Stomach (tissue), 4 donors: ENCODE data around the gene GRAMD1B.

Experiments used
- POLR2A ChIP-seq, 4 donors: fragments of 450-650 bp; IDR thresholded peaks; one replicate each; pipeline ENCODE4 v1.6.1; 2016; ENCODE audit warnings: antibody characterized with exemption in 4 of 4, control low read depth in 2 of 4, mild to moderate bottlenecking in 1 of 4, moderate library complexity in 1 of 4
- POLR2AphosphoS5 ChIP-seq, 3 donors: sonication (generic); formaldehyde crosslinking; IDR thresholded peaks; one replicate each; pipeline ENCODE4 v1.6.1; 2016; ENCODE audit warnings: antibody characterized with exemption in 3 of 3
- TF ChIP-seq, protein P1 (sequence below), 7 experiments: fragments of 450-650 bp in 4 of 7; fragments of 200-600 bp in 3 of 7; sonication (generic) in 3 of 7; IDR thresholded peaks; one replicate each; pipeline ENCODE4 v1.5.1; 2016 to 2019; ENCODE audit warnings: antibody characterized with exemption in 7 of 7, control low read depth in 2 of 7, mild to moderate bottlenecking in 1 of 7

DNA sequence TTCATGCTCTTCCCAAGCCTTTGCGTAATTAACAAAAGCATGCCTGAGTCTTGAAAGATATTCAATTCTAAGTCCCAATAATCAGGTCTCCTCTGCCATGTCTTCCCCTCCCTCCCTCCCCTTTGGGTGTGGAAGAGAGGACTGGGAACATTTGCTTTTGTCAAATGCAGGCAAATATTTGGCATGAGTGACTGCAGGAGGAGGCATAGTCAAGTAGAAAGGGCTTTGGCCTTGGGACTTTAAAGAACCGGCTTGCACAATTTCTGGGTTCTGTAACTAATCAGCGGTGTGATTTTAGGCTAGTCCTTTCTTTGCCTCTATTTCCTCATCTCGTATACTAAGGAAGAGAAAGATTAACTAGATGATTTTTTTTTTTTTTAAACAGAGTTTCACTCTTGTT, 164.9 kb downstream of the GRAMD1B start:
- TF ChIP-seq POLR2A (IDR thresholded peaks at IDR 0.05) (no peak), POLR2AphosphoS5 (IDR thresholded peaks at IDR 0.05) (no peak)
- TF ChIP-seq, protein P1, sequence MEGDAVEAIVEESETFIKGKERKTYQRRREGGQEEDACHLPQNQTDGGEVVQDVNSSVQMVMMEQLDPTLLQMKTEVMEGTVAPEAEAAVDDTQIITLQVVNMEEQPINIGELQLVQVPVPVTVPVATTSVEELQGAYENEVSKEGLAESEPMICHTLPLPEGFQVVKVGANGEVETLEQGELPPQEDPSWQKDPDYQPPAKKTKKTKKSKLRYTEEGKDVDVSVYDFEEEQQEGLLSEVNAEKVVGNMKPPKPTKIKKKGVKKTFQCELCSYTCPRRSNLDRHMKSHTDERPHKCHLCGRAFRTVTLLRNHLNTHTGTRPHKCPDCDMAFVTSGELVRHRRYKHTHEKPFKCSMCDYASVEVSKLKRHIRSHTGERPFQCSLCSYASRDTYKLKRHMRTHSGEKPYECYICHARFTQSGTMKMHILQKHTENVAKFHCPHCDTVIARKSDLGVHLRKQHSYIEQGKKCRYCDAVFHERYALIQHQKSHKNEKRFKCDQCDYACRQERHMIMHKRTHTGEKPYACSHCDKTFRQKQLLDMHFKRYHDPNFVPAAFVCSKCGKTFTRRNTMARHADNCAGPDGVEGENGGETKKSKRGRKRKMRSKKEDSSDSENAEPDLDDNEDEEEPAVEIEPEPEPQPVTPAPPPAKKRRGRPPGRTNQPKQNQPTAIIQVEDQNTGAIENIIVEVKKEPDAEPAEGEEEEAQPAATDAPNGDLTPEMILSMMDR (IDR thresholded peaks at IDR 0.05): no peak
